ENCODE measurements around the gene TSC2. TPM values are rescaled to one million over a fixed set of nuclear protein-coding genes. Genes with fewer than 3 reads are reported as not detected.

TSC2 gene
- total and polyA plus RNA-seq, 2 experiments from 2014 or later, result 123 to 152 TPM

- Histone ChIP-seq H3K36me3 (peaks cover 7% of the 10 kb centered on the region), H3K4me3 (peak overlapping the region; percentile 76), H3K27me3 (no peaks in the 10 kb centered on the region), H3K9me3 (ENCODE audit: low read depth) (no peaks in the 10 kb centered on the region), H3K27ac (no peak overlapping the region), H3K4me1 (ENCODE audit: low read depth) (peaks cover 17% of the 10 kb centered on the region)
- DNase-seq (ENCODE audit: low read depth in 1 of 2, low spot score in 1 of 2), result no peak
- no peak for TF ChIP-seq CTCF (IDR thresholded peaks at IDR 0.05; ENCODE audit: low read depth, low read length)
Measured at GRCh38 chr16:2046893-2047329, 874 bp upstream of the TSC2 start.

- no peak for TF ChIP-seq CTCF (IDR thresholded peaks at IDR 0.05; ENCODE audit: low read depth, low read length)
- H3K9me3 ChIP-seq (ENCODE audit: low read depth), result no peaks in the 10 kb centered on the region
- peaks cover 14% of the 10 kb centered on the region for H3K36me3 ChIP-seq
- no peak overlapping the region for H3K27ac ChIP-seq
- no peaks in the 10 kb centered on the region for H3K27me3 ChIP-seq
- peak overlapping the region; percentile 76 for H3K4me3 ChIP-seq
- peaks cover 11% of the 10 kb centered on the region for H3K4me1 ChIP-seq (ENCODE audit: low read depth)
- DNase-seq (ENCODE audit: low read depth in 1 of 2, low spot score in 1 of 2), result no peak
Measured at GRCh38 chr16:2048116-2048543, 345 bp downstream of the TSC2 start.

GRCh38 chr16:2053211-2053610 lies 5.4 kb downstream of the TSC2 start:
- no peaks in the 10 kb centered on the region for H3K9me3 ChIP-seq (ENCODE audit: low read depth)
- no peak overlapping the region for H3K27ac ChIP-seq
- no peak for DNase-seq (ENCODE audit: low read depth in 1 of 2, low spot score in 1 of 2)
- H3K4me1 ChIP-seq (ENCODE audit: low read depth), result peaks cover 6% of the 10 kb centered on the region
- peaks cover 14% of the 10 kb centered on the region for H3K36me3 ChIP-seq
- TF ChIP-seq CTCF (IDR thresholded peaks at IDR 0.05; ENCODE audit: low read depth, low read length), result no peak
- H3K4me3 ChIP-seq, result no peak overlapping the region
- H3K27me3 ChIP-seq, result no peaks in the 10 kb centered on the region

GRCh38 chr16:2053897-2054296 lies 6.1 kb downstream of the TSC2 start:
- DNase-seq (ENCODE audit: low read depth in 1 of 2, low spot score in 1 of 2), result no peak
- H3K36me3 ChIP-seq, result peaks cover 14% of the 10 kb centered on the region
- H3K4me3 ChIP-seq, result no peak overlapping the region
- no peak for TF ChIP-seq CTCF (IDR thresholded peaks at IDR 0.05; ENCODE audit: low read depth, low read length)
- no peaks in the 10 kb centered on the region for H3K9me3 ChIP-seq (ENCODE audit: low read depth)
- H3K27ac ChIP-seq, result no peak overlapping the region
- H3K27me3 ChIP-seq, result no peaks in the 10 kb centered on the region
- H3K4me1 ChIP-seq (ENCODE audit: low read depth), result peaks cover 1% of the 10 kb centered on the region

GRCh38 chr16:2054543-2055245 lies 6.9 kb downstream of the TSC2 start:
- no peak overlapping the region for H3K27ac ChIP-seq
- peaks cover 14% of the 10 kb centered on the region for H3K36me3 ChIP-seq

More at GRCh38 chr16:2054543-2055245, 6.9 kb downstream of the TSC2 start:
- no peaks in the 10 kb centered on the region for H3K4me1 ChIP-seq (ENCODE audit: low read depth)
- H3K9me3 ChIP-seq (ENCODE audit: low read depth), result no peaks in the 10 kb centered on the region
- H3K27me3 ChIP-seq, result no peaks in the 10 kb centered on the region
- no peak for DNase-seq (ENCODE audit: low read depth in 1 of 2, low spot score in 1 of 2)
- TF ChIP-seq CTCF (IDR thresholded peaks at IDR 0.05; ENCODE audit: low read depth, low read length), result no peak
- no peak overlapping the region for H3K4me3 ChIP-seq

Data from cardiac muscle cell (in vitro differentiated cells and primary cell).